ENCODE results near the gene ASB1. TPM values are rescaled to one million over a fixed set of nuclear protein-coding genes. Genes with fewer than 3 reads are reported as not detected.

Gene ASB1
- polyA plus RNA-seq, 1 of the 3 experiments (the other 2 are of a cell fraction): 33.3 TPM

DNA sequence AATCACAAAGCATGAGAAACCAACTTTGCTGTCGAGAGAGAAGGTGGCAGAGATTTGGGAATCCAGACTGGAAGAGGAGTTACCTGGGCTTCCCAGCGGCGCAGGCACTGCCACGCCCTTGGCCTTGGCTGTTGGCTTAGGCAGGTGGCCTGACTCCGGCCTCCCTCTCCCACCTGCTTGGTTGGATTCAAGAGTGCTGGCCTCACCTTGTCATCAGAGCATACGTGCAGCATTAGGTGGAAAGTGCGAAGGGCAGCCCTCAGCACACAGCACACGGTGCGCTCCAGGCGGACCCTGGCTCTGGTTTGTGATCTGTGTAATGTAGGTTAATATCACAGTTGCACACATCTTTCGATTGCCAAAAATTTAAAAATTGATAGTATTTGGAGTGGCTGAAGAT is 19.2 kb upstream of the ASB1 start:
- ChIA-PET POLR2A (no interaction called here), CTCF (no interaction called here)
- H4K20me1 ChIP-seq (ENCODE audit: insufficient read depth): no peaks in the 10 kb centered on the region
- H3K4me2 ChIP-seq: no peak overlapping the region
- peaks cover 0 to 2% of the 10 kb centered on the region in 2 experiments for H3K36me3 ChIP-seq (replicated peaks in 1 of 2; ENCODE audit: control insufficient read depth in 1 of 2, insufficient read depth in 2 of 2, low read length in 1 of 2)
- no peaks in the 10 kb centered on the region for H3K79me2 ChIP-seq (ENCODE audit: insufficient read depth)
- TF ChIP-seq RXRA (IDR thresholded peaks at IDR 0.05; ENCODE audit: borderline replicate concordance, low read depth) (no peak), GABPA (IDR thresholded peaks at IDR 0.05; ENCODE audit: low read depth) (no peak), FOXM1 (IDR thresholded peaks at IDR 0.05; ENCODE audit: low read depth) (no peak), SMC3 (IDR thresholded peaks at IDR 0.05; ENCODE audit: low read depth, low read length) (no peak), SIN3A (IDR thresholded peaks at IDR 0.05; ENCODE audit: borderline replicate concordance, low read depth, low read length) (no peak), MXI1 (IDR thresholded peaks at IDR 0.05; ENCODE audit: low read depth, low read length) (no peak), RAD21 (IDR thresholded peaks at IDR 0.05; ENCODE audit: low read length) (no peak)
- TF ChIP-seq, protein P1, sequence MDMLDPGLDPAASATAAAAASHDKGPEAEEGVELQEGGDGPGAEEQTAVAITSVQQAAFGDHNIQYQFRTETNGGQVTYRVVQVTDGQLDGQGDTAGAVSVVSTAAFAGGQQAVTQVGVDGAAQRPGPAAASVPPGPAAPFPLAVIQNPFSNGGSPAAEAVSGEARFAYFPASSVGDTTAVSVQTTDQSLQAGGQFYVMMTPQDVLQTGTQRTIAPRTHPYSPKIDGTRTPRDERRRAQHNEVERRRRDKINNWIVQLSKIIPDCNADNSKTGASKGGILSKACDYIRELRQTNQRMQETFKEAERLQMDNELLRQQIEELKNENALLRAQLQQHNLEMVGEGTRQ (IDR thresholded peaks at IDR 0.05; ENCODE audit: borderline replicate concordance, low read depth, low read length): no peak
- DNase-seq: no peak
- H3K9ac ChIP-seq: no peak overlapping the region
- H3K4me1 ChIP-seq (ENCODE audit: control insufficient read depth in 1 of 2, insufficient read depth in 2 of 2, low read depth in 1 of 2, low read length in 1 of 2): peaks cover 0 to 2% of the 10 kb centered on the region in 2 experiments; a peak in 1 of 4 replicates
- H3K27ac ChIP-seq (ENCODE audit: low read depth in 2 of 2, low read length in 1 of 2): peak overlapping the region in 1 of 2 experiments; percentile 50; a peak in 1 of 4 replicates
- H3K9me3 ChIP-seq: no peaks in the 10 kb centered on the region
- no peak overlapping the region for H3K4me3 ChIP-seq (ENCODE audit: low read depth in 2 of 2, low read length in 1 of 2)
- no peak overlapping the region for H2AFZ ChIP-seq (ENCODE audit: low read depth)
- H3K9me2 ChIP-seq: no peaks in the 10 kb centered on the region
- no peaks in the 10 kb centered on the region for H3F3A ChIP-seq (replicated peaks; ENCODE audit: insufficient read depth)
- 88% methylated on average over 11 of the region's 11 CpGs for WGBS (ENCODE audit: low lambda C conversion rate)
- H3K27me3 ChIP-seq (ENCODE audit: insufficient read depth): no peaks in the 10 kb centered on the region

DNA sequence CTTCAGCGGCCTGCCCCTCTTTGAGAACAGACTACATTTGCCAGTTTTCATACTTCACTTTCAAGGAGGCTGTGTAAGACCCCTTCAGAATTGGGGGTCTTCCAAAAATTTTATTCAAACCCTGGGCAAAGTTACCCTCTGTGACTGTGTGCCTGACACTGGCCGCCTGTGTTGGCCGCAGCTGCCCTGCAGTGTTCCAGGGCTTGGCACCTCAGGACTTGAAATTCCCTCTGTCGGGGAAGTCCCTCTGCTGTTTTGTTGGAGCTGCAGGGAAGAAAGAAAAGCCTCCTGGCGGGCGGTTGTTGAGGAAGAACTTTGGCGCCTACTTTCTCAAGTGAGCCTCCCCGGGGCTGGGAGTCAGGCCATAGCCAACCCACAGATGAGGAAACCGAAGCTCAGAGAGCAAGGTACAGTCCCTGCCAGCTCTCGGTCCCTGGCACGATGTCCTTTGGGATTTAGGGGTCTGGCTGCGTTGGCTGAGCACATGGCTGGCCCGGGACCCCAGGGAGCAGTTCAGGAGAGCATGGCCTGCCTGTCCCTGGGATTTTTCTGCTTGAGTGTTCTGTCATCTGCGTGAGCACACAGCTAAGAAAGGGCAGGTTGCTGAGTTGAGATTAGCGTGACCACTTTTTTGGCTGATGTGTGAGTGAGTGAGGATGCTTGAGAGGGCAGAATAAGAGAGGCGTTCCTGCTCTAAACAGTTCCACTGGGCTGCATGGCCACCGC is 17.9 kb upstream of the ASB1 start:
- TF ChIP-seq MEF2A (IDR thresholded peaks at IDR 0.05; ENCODE audit: borderline replicate concordance, low read depth) (no peak), TCF12 (IDR thresholded peaks at IDR 0.05) (no peak), TAF1 (IDR thresholded peaks at IDR 0.05; ENCODE audit: borderline replicate concordance, low read depth, low read length) (no peak)
- Histone ChIP-seq H4K20me1 (ENCODE audit: insufficient read depth) (no peaks in the 10 kb centered on the region), H3K27me3 (ENCODE audit: insufficient read depth) (no peaks in the 10 kb centered on the region), H3K79me2 (ENCODE audit: insufficient read depth) (no peaks in the 10 kb centered on the region), H3K9me3 (no peaks in the 10 kb centered on the region), H3K4me1 (ENCODE audit: control insufficient read depth in 1 of 2, insufficient read depth in 2 of 2, low read depth in 1 of 2, low read length in 1 of 2) (peaks cover 0 to 2% of the 10 kb centered on the region in 2 experiments; a peak in 1 of 4 replicates), H3F3A (replicated peaks; ENCODE audit: insufficient read depth) (no peaks in the 10 kb centered on the region), H3K9ac (no peak overlapping the region), H3K9me2 (no peaks in the 10 kb centered on the region), H3K36me3 (replicated peaks in 1 of 2; ENCODE audit: control insufficient read depth in 1 of 2, insufficient read depth in 2 of 2, low read length in 1 of 2) (no peaks in the 10 kb centered on the region), H3K4me2 (no peak overlapping the region), H3K4me3 (ENCODE audit: low read depth in 2 of 2, low read length in 1 of 2) (no peak overlapping the region), H3K27ac (ENCODE audit: low read depth in 2 of 2, low read length in 1 of 2) (no peak overlapping the region), H2AFZ (ENCODE audit: low read depth) (no peak overlapping the region)
- no peak for DNase-seq
- ChIA-PET POLR2A (no interaction called here), CTCF (no interaction called here)
- 94% methylated on average over 15 of the region's 17 CpGs for WGBS (ENCODE audit: low lambda C conversion rate)

Measured in SK-N-SH (cell line).